GM19468 (cell line): Measurements from ENCODE around the gene SPDEF.
A peak's percentile ranks its signal among the peaks of the same experiment; 100 is the strongest.

Experiments
- ATAC-seq: cut with Tn5 transposase; IDR thresholded peaks from one replicate; pipeline ENCODE4 v1.9.1; 2021; ENCODE audit warnings: mild to moderate bottlenecking, moderate library complexity, moderate number of reproducible peaks; ENCODE audit not compliant: unreplicated experiment; ENCODE audit errors: extremely low read depth

The SPDEF gene

DNA sequence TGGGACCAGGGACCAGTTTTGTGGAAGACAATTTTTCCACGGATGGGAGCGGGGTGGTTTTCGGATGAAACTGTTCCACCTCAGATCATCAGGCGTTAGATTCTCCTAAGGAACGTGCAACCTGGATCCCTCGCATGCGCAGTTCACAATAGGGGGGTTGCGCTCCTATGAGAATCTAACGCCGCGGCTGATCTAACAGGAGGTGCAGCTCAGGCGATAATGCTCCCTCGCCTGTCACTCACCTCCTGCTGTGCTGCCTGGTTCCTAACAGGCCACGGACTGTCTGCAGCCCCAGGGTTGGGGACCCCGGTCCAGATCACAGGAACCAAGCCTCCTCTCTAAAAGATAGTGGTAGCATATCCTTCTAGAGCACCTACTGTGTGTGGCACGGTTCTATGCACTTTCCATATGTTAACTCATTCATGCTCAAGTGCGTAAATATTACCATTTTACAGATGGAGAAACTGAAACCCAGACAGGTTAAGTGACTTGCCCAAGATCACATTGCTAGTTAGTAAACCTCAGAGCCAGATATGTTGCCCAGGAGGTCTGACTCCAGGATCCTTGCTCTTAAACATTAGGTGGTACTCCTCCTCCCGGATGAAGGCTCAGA, 25.3 kb downstream of the SPDEF start:
- no peak for ATAC-seq

DNA sequence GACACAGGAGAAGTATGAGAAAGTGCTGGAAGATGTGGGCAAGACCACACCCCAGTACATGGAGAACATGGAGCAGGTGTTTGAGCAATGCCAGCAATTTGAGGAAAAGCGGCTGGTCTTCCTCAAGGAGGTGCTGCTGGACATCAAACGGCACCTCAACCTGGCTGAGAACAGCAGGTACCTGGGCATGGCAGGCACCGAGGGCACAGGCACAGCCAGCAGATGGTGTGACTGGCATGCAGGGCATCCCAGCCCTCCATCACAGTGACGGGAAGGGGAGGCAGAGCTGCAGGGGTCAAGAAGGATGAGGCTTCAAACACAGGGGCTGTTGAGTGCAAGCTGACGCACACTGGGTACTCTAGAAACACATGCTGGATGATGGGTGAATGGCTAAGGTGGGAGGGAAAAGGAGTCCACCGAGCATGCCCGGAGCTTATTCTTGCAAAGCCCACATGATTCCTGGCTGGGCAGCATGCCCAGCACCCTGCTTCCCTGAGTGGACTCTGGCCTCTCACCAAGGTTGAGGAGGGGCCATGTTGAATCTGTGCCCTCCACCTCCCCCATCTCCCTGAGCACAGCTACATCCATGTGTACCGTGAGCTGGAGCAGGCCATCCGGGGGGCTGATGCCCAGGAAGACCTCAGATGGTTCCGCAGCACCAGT, 26.3 kb downstream of the SPDEF start:
- no peak for ATAC-seq

DNA sequence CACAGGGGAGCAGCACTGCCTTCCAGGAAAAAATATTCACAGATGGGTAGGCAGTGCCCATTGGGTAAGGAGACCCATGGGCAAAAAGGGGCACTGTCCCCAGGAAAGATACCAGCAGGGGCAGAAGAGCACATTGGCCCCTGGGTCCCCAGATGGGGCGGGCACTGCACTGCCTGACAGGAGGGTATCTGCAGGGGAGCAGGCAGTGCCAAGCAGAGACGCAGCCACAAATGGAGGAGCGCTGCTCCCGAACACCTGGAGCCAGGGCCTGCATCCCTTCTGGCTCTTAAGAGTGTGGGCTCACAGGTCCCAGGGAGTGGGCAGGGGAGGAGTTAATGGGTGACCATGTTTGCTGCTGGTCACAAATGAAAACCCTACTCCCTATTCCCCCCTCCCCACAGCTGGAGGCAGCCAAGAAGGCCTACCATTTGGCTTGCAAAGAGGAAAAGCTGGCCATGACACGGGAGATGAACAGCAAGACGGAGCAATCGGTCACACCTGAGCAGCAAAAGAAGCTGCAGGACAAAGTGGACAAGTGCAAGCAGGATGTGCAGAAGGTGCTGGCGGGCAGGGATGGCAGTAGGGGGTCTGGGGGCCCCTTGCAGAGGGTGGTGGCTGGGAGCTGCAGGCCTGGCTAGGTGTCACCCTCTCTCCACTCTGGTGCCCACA, 27.0 kb downstream of the SPDEF start:
- no peak for ATAC-seq

DNA sequence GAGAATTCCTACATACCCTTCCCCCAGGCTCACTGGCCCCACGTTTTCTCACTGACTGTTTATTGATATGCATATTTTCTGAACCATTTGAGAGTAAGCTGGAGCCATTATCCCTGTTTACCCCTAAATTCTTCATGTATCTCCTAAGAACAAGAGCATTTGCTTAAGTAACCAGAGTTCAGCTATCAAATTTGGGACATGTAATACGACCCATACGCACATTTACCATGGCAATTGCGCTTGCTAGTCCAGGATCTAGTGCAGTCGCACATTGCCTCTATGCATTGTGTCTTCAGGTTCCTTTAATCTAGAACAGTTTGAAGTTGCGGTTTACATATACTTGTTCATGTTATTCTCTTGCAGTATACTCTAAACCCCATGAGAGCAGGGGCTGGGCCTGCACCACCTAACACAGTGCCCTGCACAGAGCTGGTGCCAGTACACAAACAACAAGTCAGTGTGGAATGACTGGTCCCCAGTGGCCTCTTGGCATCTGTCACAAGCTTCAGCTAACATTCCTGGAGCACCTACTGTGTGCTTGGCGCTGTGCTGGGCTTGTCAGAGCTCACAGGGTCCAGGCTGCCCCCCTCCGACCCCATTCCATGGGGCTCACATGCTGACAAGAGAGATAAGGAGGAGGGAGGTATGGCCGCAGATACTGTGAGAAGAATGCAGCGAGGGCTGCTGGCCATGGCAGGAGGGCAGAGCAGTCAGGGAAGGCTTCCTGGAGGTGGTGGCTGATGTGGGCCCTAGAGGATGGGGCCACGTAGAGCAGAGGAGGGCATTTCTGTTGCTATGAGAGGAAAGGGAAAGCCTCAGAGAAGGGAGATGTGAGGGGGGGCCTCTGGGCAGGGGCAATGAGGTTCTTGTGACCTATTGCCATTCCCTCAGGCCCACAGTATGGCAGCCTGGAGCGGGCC, 28.1 kb downstream of the SPDEF start:
- ATAC-seq, result no peak

DNA sequence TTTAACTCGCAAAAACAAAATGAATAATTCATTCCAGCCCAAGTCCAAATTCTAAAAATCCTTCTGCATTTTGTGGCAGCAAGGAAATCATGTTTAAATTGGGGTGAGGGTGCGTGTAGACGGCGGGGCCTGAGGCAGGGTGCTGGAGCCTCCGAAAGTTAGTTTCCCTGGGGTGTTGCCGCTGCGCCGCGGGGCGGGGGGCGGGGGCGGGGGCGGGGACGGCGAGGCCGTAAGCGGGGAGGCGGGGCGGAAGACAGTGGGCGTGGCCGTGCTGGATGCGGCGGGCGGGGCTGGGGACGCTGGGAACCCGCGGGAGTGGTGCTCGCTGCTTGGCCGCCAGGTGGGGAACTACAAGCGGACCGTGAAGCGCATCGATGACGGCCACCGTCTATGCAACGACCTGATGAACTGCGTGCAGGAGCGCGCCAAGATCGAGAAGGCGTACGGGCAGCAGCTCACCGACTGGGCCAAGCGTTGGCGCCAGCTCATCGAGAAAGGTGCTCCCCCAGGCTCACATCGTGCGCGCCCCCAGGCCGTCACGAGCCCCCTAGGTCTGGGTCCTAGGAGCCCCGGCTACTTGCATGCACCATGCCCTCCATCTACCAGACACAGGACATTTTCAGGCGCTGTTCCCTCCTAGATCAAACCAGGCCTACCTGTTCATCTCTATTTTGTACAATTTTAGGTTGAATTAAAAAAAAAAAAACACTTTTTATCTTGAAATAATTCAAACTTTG, 29.0 kb downstream of the SPDEF start:
- ATAC-seq, result peak; percentile 52

DNA sequence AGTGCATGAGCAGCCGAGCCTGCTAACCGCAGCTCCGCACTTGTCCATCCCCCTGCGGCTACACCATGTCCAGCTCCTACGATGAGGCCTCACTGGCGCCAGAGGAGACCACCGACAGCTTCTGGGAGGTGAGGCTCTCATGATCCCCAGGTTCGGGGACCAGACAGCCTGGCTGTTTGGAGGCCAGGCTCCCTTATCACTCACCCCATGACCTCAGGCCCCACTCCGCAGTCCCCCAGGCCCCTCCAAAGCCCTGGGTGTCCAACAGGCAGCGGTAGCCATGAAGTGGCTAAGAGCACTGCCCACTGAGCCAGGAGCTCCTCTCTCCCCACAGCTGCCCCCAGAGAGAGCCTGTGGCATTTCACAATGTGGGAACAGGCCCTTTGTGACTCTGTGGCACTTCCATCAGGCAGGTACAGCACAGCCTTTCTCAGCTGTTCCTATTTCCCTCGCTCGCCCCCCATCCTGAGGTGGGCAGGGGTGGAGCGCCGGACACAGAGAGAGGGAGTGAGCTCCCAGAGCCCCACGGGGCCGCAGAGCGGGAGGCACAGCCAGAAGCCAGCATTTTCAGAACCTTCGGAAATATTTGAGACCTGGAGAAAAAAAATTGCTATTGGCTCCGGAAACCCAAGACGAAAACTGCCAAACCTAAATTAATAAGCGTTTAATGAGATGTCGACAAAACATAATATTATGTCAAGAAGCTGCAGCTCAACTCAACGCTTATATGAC, 29.7 kb downstream of the SPDEF start:
- ATAC-seq, result no peak

DNA sequence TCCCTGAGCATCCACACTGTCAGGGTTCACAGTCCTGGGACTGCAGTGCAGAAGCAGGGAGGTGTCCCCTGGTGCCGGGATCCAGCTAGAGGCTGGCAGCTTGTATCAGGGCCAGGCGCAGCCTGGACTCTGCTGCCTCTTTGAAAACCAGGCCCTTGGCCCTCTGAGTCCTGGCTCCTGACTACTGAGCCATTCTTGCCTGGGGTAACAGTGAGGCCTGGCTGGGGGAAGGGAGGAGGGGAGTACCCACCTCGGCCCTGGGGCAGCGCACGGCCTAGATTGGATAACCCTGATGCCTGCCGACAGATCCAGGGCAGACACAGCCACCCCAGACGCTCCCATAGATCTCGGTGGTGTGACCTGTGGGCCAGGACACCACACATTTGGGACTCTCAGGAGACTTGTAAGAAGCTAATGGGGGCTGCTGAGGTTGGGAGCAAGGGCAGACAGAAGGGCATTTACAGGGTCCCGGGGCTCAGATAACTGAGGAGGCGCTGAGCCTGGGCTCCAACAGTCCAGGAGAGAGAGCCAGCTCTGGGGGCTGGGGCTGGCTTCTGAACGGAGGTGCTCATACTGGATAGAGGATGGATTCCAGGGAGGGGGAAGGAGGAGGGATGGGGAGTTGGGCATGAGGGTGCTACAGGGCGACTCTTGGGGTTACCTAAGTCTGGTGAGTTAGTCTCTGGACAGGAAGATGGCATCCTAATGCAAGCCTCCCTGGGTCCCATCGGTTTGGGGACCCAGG, 30.5 kb downstream of the SPDEF start:
- no peak for ATAC-seq

DNA sequence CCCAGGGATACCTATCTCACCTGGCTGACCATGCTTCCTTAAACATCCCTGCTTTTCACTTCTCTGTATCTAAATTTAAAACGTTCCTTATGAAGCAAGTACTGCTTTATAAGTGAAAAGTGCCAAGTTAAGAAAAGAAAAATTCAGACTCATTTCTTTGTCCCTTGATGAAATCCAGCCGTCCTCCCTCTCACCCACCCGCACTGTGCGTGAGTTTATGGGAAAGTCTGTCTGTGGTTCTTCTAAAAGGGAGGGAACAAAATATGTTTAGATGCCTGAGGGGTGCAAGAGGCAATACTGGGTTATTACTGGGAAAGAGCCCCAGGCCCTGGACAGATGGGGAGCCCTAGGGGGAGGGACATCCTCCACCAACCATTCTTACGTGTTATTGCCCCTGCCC, 31.2 kb downstream of the SPDEF start:
- ATAC-seq, result no peak

DNA sequence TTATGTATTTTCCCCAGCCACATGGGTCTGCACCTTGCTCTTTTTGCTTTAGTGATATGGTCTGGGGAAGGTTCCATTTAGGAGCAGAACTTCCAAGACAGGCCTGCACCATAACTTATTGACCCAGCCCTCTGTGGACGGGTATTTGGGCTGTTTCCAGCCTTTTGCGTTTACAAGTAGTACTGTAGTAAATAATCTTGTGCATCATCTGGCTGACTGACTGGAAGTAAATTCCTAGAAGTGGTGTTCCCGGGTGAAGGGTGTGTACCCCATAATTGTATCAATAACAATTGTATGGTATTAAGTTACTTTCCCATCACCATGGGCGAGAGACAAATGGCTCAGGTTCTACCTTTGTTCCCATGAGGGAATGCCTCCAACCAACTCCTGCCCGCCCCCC, 31.6 kb downstream of the SPDEF start:
- ATAC-seq, result no peak

DNA sequence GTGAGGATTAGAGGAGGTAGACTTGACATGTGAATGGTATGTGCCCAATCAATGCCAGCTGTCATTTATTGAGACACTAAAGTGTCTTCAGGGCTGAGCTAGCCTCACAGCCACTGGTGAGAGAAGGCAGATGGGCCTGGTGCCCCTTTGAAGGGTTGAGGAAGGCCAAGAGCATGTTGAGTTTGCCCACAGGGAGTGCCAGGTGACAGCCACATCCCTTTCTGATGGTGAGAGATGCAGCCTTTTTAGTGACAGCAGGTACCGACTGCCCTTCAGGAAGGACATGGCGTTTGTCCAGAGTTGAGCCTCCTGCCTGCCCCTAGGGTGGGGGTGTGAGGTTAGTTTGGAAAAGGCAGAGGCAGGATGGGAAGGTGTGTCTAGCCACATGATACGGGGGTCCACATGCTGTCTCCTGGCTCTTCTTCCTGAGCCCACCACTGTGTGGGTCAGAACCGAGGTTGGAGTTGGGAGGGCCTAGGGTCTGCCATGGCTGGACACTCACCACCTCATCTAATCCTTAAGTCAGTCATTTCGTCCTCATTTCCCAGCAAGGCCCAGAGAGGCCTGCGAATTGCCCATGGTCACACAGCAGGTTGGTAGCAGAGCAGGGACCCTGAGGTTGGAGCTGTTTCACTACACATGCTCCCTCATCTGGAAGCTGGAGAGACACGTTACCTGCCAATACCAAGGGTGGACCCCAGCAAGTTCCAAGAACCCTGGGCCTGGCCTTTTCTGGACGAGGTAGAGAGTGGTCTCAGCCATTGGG, 32.5 kb downstream of the SPDEF start:
- no peak for ATAC-seq

DNA sequence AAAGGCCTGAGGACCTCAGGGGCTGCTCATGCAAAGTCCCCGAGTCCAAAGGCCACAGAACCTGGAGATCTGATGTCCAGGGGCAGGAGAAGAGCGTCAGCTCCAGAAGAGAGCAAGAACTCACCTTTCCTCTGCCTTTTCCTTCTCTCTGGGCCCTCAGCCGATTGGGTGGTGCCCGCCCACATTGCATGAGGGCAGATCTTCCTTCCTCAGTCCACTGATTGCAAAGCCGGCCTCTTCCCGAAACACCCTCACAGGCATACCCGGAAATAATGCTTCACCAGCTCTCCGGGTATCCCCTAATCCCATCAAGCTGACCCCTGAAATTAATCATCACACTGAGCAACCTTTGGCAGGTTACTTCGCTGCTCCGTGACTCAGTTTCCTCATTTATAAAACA, 33.4 kb downstream of the SPDEF start:
- no peak for ATAC-seq

DNA sequence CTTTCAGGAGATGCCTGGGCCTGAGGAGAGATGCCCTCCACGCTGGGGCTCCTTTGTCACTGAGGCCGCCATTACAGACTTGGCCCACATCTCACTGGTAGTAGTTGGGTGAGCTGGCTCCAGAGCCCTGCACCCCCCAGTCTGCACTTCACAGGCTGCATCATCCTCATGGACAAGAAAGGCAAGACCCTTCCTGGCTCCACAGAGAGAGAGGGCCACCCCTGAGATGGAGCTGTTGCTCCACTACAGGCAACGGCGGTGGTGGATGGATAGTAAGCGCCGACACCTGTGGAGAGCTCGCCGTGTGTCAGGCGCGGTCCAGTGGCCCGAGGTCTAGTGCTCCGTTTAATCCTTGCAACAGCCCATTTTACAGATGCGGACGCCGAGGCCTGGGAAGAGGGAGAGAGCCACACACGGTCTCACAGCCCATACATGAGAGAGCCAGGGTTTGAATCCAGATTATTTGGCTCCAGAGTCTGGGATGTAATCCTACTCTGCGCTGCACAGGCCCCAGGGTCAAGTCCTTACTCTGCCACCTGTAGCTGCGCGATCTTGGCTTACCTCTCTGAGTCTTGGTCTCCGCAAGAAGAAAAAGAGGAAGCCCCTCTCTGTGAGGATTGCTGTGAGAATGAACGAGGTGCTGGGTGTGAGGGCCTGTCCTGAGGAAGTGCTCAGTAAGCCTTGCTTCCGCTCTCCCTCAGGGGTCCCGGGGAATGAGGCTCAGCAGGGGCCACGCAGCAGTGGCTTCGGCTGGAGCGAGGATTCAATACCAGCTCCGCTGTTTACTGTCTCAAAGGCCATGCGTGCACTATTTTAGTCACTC, 34.5 kb downstream of the SPDEF start:
- no peak for ATAC-seq

DNA sequence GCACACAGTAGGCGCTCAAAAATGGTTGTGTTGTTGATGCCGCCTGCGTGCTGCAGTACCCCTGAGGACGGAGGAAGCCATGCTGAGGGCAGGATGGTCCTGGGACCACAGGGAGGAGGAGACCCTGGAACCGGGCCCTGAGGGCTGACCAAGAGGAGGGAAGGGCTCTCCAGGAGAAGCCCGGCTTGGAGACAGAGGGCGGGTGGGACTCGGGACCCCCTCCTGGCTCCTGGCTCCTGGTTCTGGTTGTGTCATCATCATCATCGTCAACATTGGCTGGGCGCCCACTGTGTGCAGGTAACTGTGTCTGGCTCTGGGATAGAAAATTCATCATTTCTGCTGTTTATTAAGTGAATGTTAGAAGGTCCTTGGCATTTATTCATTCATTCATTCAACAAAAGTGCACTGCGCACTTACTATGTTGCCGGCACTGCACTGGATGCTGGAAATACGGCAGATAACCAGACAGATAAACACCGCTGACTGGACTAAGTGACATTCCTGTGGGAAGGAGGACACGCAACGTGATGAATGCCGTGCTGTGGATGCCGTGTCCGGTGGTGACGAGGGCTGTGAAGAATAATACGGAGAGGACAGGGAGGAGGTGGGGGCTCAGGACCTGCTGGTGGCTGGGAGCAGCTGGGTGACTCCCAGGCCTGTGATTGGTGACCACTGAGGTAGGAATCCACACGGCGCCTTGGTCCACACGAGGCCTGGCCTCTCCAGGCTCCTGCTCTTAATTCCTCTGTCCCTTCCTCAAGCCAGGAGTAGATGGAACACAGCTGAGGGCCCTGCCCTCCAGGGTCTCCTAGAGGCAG, 35.3 kb downstream of the SPDEF start:
- no peak for ATAC-seq

DNA sequence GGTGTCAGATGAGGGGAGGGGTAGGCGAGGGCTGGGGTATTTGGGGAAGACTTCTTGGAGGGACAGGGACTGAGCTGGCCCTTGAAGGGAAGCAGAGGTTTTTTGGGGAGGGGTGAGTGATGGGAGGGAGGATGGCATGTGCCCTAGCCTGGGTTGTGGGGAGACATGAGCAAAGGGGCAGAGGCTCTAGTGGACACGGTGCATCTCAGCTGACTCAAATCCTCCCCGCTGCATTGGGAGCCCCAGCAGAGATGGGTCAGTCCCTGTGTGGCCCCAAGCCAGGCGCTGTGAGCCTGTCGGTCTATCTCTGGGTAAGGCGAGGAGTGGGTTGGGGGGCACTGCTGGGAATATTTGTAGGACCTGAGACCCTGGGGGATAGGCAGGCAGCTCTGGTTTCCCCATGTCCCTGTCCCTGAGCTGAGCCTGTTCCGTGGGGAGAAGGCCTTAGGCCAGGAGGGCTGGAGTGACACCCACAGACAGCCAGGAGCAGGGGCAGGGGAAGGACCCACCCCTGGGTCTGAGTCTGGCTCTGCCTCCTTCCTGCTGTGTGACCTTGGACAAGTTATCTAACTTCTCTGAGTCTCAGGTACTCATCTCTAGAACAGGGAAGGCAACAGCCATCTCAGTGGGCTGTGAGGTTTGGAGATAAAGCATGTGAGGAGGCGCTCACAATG, 36.0 kb downstream of the SPDEF start:
- ATAC-seq, result no peak

DNA sequence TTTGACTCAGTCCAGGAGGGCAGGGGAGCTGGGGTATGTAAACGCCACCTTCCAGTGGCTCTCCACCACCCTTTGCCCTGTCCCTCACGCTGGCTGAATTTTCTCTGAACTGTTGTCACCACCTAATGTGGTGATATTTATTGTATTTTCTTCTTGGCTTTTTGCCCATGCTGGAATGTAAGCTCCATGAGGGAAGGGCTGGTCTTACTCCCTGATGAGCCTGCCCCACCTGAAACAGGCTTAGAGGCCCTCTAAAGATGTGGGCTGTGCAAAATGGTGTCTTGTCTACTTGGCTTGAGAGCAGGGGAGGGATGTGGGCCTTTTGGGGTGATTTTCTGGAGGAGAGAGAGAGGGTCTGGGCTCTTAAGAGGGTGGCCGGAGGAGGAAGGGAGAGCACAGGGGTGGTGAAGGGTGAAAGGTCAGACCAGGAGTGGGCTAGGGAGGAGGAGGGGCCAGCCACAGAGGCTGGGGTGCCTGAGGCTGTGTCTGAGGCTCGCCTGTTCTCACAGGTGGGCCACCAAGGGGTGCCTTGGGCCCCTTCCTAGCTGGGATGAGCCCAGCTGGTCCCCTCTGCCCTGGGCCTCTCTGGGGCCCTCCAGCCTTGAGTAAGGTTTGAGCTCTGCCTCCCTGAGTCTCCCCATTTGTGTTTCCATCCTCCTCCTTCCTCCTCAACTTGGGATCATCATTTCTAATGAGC, 37.3 kb downstream of the SPDEF start:
- no peak for ATAC-seq
